Hepatocyte (in vitro differentiated cells): ENCODE measurements around the gene VAMP2.

ENCODE experiments used
- EZH2phosphoT487 ChIP-seq: fragments of 200-600 bp; sonication (generic); IDR thresholded peaks from one replicate; pipeline ENCODE4 v1.6.1; 2018; ENCODE audit warnings: antibody characterized with exemption, mild to moderate bottlenecking, low read depth, moderate library complexity; ENCODE audit not compliant: unreplicated experiment, severe bottlenecking
- TF ChIP-seq, protein P1 (sequence below): fragments of 200-600 bp; sonication (generic); IDR thresholded peaks from 2 replicates; pipeline ENCODE4 v1.5.1; 2016; ENCODE audit warnings: antibody characterized with exemption, mild to moderate bottlenecking; ENCODE audit not compliant: poor library complexity

DNA sequence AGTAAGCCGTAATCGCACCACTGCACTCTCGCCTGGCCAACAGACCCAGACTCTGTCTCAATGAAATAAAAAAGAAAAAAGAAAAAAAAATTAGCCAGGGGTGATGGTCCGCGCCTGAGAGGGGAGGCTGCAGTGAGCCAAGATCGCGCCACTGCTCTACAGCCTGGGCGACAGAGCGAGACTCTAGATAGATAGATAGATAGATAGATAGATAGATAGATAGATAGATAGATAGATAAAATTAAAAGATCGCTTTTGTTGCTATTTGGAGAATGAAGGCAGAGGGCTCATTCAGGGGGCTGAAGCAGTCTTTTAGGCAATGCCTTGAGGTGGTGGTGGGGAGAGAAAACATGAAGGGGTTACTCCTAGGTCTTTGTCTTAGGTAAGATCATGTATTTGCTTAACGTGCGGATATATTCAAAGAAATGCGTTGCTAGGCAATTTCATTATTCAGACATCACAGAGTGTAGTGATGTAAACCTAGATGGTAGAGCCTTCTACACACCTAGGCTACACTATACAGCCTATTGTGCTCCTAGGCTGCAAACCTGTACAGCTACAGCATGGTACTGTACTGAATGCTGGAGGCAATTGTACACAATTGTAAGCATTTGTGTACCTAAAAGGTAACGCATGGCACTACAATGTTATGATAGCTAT is 34.5 kb downstream of the VAMP2 start:
- TF ChIP-seq, protein P1, sequence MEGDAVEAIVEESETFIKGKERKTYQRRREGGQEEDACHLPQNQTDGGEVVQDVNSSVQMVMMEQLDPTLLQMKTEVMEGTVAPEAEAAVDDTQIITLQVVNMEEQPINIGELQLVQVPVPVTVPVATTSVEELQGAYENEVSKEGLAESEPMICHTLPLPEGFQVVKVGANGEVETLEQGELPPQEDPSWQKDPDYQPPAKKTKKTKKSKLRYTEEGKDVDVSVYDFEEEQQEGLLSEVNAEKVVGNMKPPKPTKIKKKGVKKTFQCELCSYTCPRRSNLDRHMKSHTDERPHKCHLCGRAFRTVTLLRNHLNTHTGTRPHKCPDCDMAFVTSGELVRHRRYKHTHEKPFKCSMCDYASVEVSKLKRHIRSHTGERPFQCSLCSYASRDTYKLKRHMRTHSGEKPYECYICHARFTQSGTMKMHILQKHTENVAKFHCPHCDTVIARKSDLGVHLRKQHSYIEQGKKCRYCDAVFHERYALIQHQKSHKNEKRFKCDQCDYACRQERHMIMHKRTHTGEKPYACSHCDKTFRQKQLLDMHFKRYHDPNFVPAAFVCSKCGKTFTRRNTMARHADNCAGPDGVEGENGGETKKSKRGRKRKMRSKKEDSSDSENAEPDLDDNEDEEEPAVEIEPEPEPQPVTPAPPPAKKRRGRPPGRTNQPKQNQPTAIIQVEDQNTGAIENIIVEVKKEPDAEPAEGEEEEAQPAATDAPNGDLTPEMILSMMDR: no peak
- TF ChIP-seq EZH2phosphoT487: no peak
